Tibial nerve (tissue), 3 donors: ENCODE measurements around the gene C12orf43.

ENCODE experiments used
- POLR2A ChIP-seq, 2 donors: fragments of 450-650 bp; IDR thresholded peaks; one replicate each; pipeline ENCODE4 v1.6.1; 2017; ENCODE audit warnings: antibody characterized with exemption in 2 of 2, mild to moderate bottlenecking in 2 of 2, moderate library complexity in 2 of 2
- TF ChIP-seq, protein P1 (sequence below), 5 experiments: fragments of 200-600 bp in 3 of 5; fragments of 450-650 bp in 2 of 5; sonication (generic) in 3 of 5; IDR thresholded peaks; one replicate each; pipeline ENCODE4 v1.5.1; 2016 to 2019; ENCODE audit warnings: antibody characterized with exemption in 5 of 5, mild to moderate bottlenecking in 3 of 5, moderate library complexity in 2 of 5

DNA sequence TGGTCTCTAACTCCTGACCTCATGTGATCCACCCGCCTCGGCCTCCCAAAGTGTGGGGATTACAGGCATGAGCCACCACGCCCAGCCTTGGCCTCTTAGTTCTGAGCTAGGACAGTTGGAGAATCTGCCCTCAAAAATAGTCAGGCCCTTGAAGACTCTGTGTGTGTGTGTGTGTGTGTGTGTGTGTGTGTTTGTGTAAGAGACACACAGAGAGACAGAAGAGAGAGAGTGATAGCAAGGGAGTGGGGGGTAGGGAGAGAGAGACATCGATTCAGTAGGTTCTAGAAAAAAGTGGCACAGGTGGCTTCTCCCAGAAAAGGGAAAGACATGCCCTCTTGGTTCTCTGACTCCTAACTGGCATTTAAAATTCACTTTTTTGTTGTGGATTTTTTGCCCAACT is 32.5 kb downstream of the C12orf43 start:
- TF ChIP-seq, protein P1, sequence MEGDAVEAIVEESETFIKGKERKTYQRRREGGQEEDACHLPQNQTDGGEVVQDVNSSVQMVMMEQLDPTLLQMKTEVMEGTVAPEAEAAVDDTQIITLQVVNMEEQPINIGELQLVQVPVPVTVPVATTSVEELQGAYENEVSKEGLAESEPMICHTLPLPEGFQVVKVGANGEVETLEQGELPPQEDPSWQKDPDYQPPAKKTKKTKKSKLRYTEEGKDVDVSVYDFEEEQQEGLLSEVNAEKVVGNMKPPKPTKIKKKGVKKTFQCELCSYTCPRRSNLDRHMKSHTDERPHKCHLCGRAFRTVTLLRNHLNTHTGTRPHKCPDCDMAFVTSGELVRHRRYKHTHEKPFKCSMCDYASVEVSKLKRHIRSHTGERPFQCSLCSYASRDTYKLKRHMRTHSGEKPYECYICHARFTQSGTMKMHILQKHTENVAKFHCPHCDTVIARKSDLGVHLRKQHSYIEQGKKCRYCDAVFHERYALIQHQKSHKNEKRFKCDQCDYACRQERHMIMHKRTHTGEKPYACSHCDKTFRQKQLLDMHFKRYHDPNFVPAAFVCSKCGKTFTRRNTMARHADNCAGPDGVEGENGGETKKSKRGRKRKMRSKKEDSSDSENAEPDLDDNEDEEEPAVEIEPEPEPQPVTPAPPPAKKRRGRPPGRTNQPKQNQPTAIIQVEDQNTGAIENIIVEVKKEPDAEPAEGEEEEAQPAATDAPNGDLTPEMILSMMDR (IDR thresholded peaks at IDR 0.05): no peak
- no peak for TF ChIP-seq POLR2A (IDR thresholded peaks at IDR 0.05)
